HEK293 (cell line): Measurements from ENCODE around the gene NINL.
A peak's percentile ranks its signal among the peaks of the same experiment; 100 is the strongest.

Experiments used
- CTCF ChIA-PET: fragments of 350-600 bp; formaldehyde crosslinking; extraction: SDS; loops from one replicate; lab custom pipeline; 2021; ENCODE audit warnings: antibody characterized with exemption; lab: Yijun Ruan, JAX
- POLR2A ChIA-PET: fragments of 300-600 bp; formaldehyde crosslinking; extraction: SDS; loops from one replicate; lab custom pipeline; 2020; ENCODE audit warnings: antibody characterized with exemption, inconsistent platforms; lab: Yijun Ruan, JAX
- H3K27ac ChIP-seq: fragments of 200-500 bp; sonication (Bioruptor generic); 2 replicates; pipeline ENCODE4 v1.5.1; 2014; ENCODE audit warnings: low read depth, low read length, control low read depth, inconsistent platforms; ENCODE audit errors: extremely low read depth
- H3K36me3 ChIP-seq, 2 experiments: fragments of 200-500 bp in 1 of 2; sonication (Bioruptor generic) in 1 of 2; 1 replicate in 1 of 2; 2 replicates in 1 of 2; pipeline ENCODE4 v1.5.1; 2014 to 2017; ENCODE audit warnings: inconsistent platforms in 2 of 2, low read length in 2 of 2; ENCODE audit not compliant: control insufficient read depth in 2 of 2, insufficient read depth in 1 of 2
- H3K4me1 ChIP-seq: fragments of 200-500 bp; sonication (Bioruptor generic); 2 replicates; pipeline ENCODE4 v1.5.1; 2014; ENCODE audit warnings: mild to moderate bottlenecking, low read length, inconsistent platforms; ENCODE audit not compliant: control insufficient read depth, insufficient read depth
- H3K4me3 ChIP-seq: 2 replicates; pipeline ENCODE4 v1.5.1; 2011; ENCODE audit warnings: low read depth, mild to moderate bottlenecking, control low read depth, low read length, moderate library complexity
- H3K9me3 ChIP-seq: fragments of 200-500 bp; sonication (Bioruptor generic); 2 replicates; pipeline ENCODE4 v1.5.1; 2014; ENCODE audit warnings: low read depth, low read length, inconsistent platforms; ENCODE audit not compliant: control insufficient read depth, insufficient read depth
- GLIS2 ChIP-seq: fragments of 450-650 bp; formaldehyde crosslinking; IDR thresholded peaks from 2 replicates; pipeline ENCODE4 v1.5.1; 2016; ENCODE audit warnings: missing biosample characterization, missing genetic modification characterization
- IKZF3 ChIP-seq: fragments of 450-650 bp; IDR thresholded peaks from 2 replicates; pipeline ENCODE4 v1.5.0; 2018; ENCODE audit warnings: missing biosample characterization, mild to moderate bottlenecking, missing genetic modification characterization, moderate library complexity
- KLF17 ChIP-seq: fragments of 450-650 bp; formaldehyde crosslinking; IDR thresholded peaks from 2 replicates; pipeline ENCODE4 v1.5.1; 2016; ENCODE audit warnings: missing biosample characterization, missing genetic modification characterization
- SCRT2 ChIP-seq: fragments of 450-650 bp; formaldehyde crosslinking; IDR thresholded peaks from 2 replicates; pipeline ENCODE4 v1.5.1; 2016; ENCODE audit warnings: missing biosample characterization, missing genetic modification characterization
- ZBTB11 ChIP-seq: fragments of 450-650 bp; formaldehyde crosslinking; conservative IDR thresholded peaks from 2 replicates; pipeline ENCODE4 v1.5.1; 2016; ENCODE audit warnings: low read depth, missing biosample characterization, missing genetic modification characterization
- ZBTB26 ChIP-seq: fragments of 450-650 bp; formaldehyde crosslinking; optimal IDR thresholded peaks from 2 replicates; pipeline ENCODE3; 2016; ENCODE audit warnings: missing biosample characterization, mild to moderate bottlenecking, missing genetic modification characterization
- ZIC2 ChIP-seq: fragments of 450-650 bp; formaldehyde crosslinking; IDR thresholded peaks from 2 replicates; pipeline ENCODE4 v1.5.1; 2016; ENCODE audit warnings: missing biosample characterization, missing genetic modification characterization
- ZNF112 ChIP-seq: fragments of 450-650 bp; formaldehyde crosslinking; IDR thresholded peaks from 2 replicates; pipeline ENCODE4 v1.5.0; 2017; ENCODE audit warnings: missing biosample characterization, missing genetic modification characterization
- ZNF174 ChIP-seq: fragments of 450-650 bp; formaldehyde crosslinking; IDR thresholded peaks from 2 replicates; pipeline ENCODE4 v1.5.0; 2017; ENCODE audit warnings: missing biosample characterization, mild to moderate bottlenecking, missing genetic modification characterization
- ZNF501 ChIP-seq: fragments of 450-650 bp; formaldehyde crosslinking; IDR thresholded peaks from 2 replicates; pipeline ENCODE4 v1.5.1; 2016; ENCODE audit warnings: missing biosample characterization, missing genetic modification characterization
- ZNF585B ChIP-seq: fragments of 450-650 bp; formaldehyde crosslinking; IDR thresholded peaks from 2 replicates; pipeline ENCODE4 v1.5.1; 2016; ENCODE audit warnings: missing biosample characterization, missing genetic modification characterization
- ZNF600 ChIP-seq: fragments of 450-650 bp; formaldehyde crosslinking; IDR thresholded peaks from 2 replicates; pipeline ENCODE4 v1.5.1; 2016; ENCODE audit warnings: missing biosample characterization, missing genetic modification characterization
- ZNF658 ChIP-seq: fragments of 450-650 bp; formaldehyde crosslinking; IDR thresholded peaks from 2 replicates; pipeline ENCODE4; 2016; ENCODE audit warnings: missing biosample characterization, missing genetic modification characterization
- ZNF664 ChIP-seq: fragments of 450-650 bp; formaldehyde crosslinking; IDR thresholded peaks from 2 replicates; pipeline ENCODE4 v1.5.1; 2016; ENCODE audit warnings: missing biosample characterization, missing genetic modification characterization
- TF ChIP-seq, protein P1 (sequence below): fragments of 450-650 bp; formaldehyde crosslinking; IDR thresholded peaks from 2 replicates; pipeline ENCODE4 v1.5.1; 2016; ENCODE audit warnings: missing biosample characterization, missing genetic modification characterization
- TF ChIP-seq, protein P2 (sequence below): fragments of 450-650 bp; formaldehyde crosslinking; IDR thresholded peaks from 2 replicates; pipeline ENCODE4 v1.5.1; 2016; ENCODE audit warnings: missing biosample characterization, missing genetic modification characterization
- TF ChIP-seq, protein P3 (sequence below): fragments of 450-650 bp; formaldehyde crosslinking; IDR thresholded peaks from 2 replicates; pipeline ENCODE4 v1.5.1; 2016; ENCODE audit warnings: missing biosample characterization, missing genetic modification characterization

NINL gene

GRCh38 chr20:25424536-25424935 is 160.8 kb downstream of the NINL start:
- Histone ChIP-seq H3K4me3 (no peak overlapping the region), H3K36me3 (peaks cover 60 to 68% of the 10 kb centered on the region in 2 experiments), H3K9me3 (no peaks in the 10 kb centered on the region), H3K4me1 (no peaks in the 10 kb centered on the region), H3K27ac (no peak overlapping the region)
- ChIA-PET POLR2A (no interaction called here), CTCF (no interaction called here)
- no peak for TF ChIP-seq ZNF664 (tag by site-specific recombination)
- no peak for TF ChIP-seq ZNF658
- no peak for TF ChIP-seq KLF17 (tag by site-specific recombination)

- TF ChIP-seq ZNF600 (tag by site-specific recombination), result peak; percentile 62
- TF ChIP-seq, protein P1, sequence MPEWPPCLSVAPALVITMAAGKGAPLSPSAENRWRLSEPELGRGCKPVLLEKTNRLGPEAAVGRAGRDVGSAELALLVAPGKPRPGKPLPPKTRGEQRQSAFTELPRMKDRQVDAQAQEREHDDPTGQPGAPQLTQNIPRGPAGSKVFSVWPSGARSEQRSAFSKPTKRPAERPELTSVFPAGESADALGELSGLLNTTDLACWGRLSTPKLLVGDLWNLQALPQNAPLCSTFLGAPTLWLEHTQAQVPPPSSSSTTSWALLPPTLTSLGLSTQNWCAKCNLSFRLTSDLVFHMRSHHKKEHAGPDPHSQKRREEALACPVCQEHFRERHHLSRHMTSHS, result no peak
- H3K4me1 ChIP-seq, result no peaks in the 10 kb centered on the region
- H3K9me3 ChIP-seq, result no peaks in the 10 kb centered on the region
- H3K27ac ChIP-seq, result no peak overlapping the region
- POLR2A ChIA-PET, result interaction anchor here (0.9 kb wide), 1 partner anchor 38 kb away, joined by 5 read pairs; no protein-coding TSS in a partner anchor
- CTCF ChIA-PET, result interaction anchor here (0.6 kb wide), 1 partner anchor 203 kb away, joined by 6 read pairs; no protein-coding TSS in a partner anchor
- no peak overlapping the region for H3K4me3 ChIP-seq
- peaks cover 46 to 72% of the 10 kb centered on the region in 2 experiments for H3K36me3 ChIP-seq
Measured at GRCh38 chr20:25422032-25422431, 163.3 kb downstream of the NINL start.

- ChIA-PET POLR2A (no interaction called here), CTCF (no interaction called here)
- H3K4me1 ChIP-seq, result no peaks in the 10 kb centered on the region
- peaks cover 40 to 73% of the 10 kb centered on the region in 2 experiments for H3K36me3 ChIP-seq
- no peaks in the 10 kb centered on the region for H3K9me3 ChIP-seq
- no peak overlapping the region for H3K4me3 ChIP-seq
- H3K27ac ChIP-seq, result no peak overlapping the region
- TF ChIP-seq, protein P2, sequence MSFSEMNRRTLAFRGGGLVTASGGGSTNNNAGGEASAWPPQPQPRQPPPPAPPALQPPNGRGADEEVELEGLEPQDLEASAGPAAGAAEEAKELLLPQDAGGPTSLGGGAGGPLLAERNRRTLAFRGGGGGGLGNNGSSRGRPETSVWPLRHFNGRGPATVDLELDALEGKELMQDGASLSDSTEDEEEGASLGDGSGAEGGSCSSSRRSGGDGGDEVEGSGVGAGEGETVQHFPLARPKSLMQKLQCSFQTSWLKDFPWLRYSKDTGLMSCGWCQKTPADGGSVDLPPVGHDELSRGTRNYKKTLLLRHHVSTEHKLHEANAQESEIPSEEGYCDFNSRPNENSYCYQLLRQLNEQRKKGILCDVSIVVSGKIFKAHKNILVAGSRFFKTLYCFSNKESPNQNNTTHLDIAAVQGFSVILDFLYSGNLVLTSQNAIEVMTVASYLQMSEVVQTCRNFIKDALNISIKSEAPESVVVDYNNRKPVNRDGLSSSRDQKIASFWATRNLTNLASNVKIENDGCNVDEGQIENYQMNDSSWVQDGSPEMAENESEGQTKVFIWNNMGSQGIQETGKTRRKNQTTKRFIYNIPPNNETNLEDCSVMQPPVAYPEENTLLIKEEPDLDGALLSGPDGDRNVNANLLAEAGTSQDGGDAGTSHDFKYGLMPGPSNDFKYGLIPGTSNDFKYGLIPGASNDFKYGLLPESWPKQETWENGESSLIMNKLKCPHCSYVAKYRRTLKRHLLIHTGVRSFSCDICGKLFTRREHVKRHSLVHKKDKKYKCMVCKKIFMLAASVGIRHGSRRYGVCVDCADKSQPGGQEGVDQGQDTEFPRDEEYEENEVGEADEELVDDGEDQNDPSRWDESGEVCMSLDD (tag by site-specific recombination), result no peak
- TF ChIP-seq IKZF3 (tag by site-specific recombination), result no peak
- TF ChIP-seq ZNF112 (tag by site-specific recombination), result no peak
- TF ChIP-seq GLIS2, result no peak
- TF ChIP-seq ZNF501, result no peak
- TF ChIP-seq SCRT2 (tag by site-specific recombination), result no peak
- no peak for TF ChIP-seq ZNF174 (tag by site-specific recombination)
- no peak for TF ChIP-seq ZBTB26 (tag by site-specific recombination)
- no peak for TF ChIP-seq ZIC2
- TF ChIP-seq, protein P3, sequence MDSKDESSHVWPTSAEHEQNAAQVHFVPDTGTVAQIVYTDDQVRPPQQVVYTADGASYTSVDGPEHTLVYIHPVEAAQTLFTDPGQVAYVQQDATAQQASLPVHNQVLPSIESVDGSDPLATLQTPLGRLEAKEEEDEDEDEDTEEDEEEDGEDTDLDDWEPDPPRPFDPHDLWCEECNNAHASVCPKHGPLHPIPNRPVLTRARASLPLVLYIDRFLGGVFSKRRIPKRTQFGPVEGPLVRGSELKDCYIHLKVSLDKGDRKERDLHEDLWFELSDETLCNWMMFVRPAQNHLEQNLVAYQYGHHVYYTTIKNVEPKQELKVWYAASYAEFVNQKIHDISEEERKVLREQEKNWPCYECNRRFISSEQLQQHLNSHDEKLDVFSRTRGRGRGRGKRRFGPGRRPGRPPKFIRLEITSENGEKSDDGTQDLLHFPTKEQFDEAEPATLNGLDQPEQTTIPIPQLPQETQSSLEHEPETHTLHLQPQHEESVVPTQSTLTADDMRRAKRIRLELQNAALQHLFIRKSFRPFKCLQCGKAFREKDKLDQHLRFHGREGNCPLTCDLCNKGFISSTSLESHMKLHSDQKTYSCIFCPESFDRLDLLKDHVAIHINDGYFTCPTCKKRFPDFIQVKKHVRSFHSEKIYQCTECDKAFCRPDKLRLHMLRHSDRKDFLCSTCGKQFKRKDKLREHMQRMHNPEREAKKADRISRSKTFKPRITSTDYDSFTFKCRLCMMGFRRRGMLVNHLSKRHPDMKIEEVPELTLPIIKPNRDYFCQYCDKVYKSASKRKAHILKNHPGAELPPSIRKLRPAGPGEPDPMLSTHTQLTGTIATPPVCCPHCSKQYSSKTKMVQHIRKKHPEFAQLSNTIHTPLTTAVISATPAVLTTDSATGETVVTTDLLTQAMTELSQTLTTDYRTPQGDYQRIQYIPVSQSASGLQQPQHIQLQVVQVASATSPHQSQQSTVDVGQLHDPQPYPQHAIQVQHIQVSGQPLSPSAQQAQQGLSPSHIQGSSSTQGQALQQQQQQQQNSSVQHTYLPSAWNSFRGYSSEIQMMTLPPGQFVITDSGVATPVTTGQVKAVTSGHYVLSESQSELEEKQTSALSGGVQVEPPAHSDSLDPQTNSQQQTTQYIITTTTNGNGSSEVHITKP, result no peak
- TF ChIP-seq ZBTB11 (tag by site-specific recombination), result no peak
- no peak for TF ChIP-seq ZNF585B
Measured at GRCh38 chr20:25421102-25421501, 164.2 kb downstream of the NINL start.
